ENCODE data around the gene GBX2. TPM values are rescaled to one million over a fixed set of nuclear protein-coding genes. Genes with fewer than 3 reads are reported as not detected.

The GBX2 gene
- total and polyA plus RNA-seq, 10 of the 15 experiments (the other 5 are each of a cell fraction or from before 2014, with no cell fraction given): not detected

- no peak for TF ChIP-seq IRF3 (IDR thresholded peaks at IDR 0.05)
These were observed 47.0 kb upstream of the GBX2 start (continued) for GRCh38 chr2:236215196-236215595.

GRCh38 chr2:236214376-236214995 lies 46.3 kb upstream of the GBX2 start:
- H2AFZ ChIP-seq (ENCODE audit: control insufficient read depth, low read depth, low read length): no peak overlapping the region
- POLR2A ChIA-PET: no interaction called here
- no TSS peak for BruUV-seq (replicated peaks)
- WGBS (ENCODE audit: insufficient coverage, insufficient replicate concordance, low lambda C conversion rate, missing lambda C conversion rate): 82% methylated on average over 35 of the region's 92 CpGs
- no peaks in the 10 kb centered on the region for H3K79me2 ChIP-seq (ENCODE audit: control insufficient read depth, insufficient read depth, low read length)
- no peak overlapping the region for H3K9ac ChIP-seq (ENCODE audit: control insufficient read depth, insufficient read depth, low read length)
- in situ Hi-C loops (cut with MboI): no loop called here
- no peaks in the 10 kb centered on the region for H3K4me1 ChIP-seq (ENCODE audit: control insufficient read depth, insufficient read depth, low read length)
- SMC1A ChIA-PET (ENCODE audit: uncharacterized antibody, unreplicated experiment): interaction anchor here (0.6 kb wide), 1 partner anchor 499 kb away, joined by 5 read pairs; no protein-coding TSS in a partner anchor
- H3K27ac ChIP-seq (ENCODE audit: control insufficient read depth, insufficient read depth): no peak overlapping the region
- TF ChIP-seq USF2 (IDR thresholded peaks at IDR 0.05; ENCODE audit: borderline replicate concordance, low read depth, low read length): no peak
- no peak for TF ChIP-seq NRF1 (conservative IDR thresholded peaks at IDR 0.05; ENCODE audit: low read depth, low read length)
- no peak for TF ChIP-seq SUPT20H (IDR thresholded peaks at IDR 0.05; ENCODE audit: borderline replicate concordance, control insufficient read depth, low read depth, low read length)
- TF ChIP-seq CTCF (IDR thresholded peaks at IDR 0.05 in 2 of 3, conservative IDR thresholded peaks at IDR 0.05 in 1 of 3; ENCODE audit: control insufficient read depth in 2 of 3, extremely low read depth in 1 of 3, insufficient read depth in 1 of 3, low read depth in 3 of 3, low read length in 3 of 3): no peak
- TF ChIP-seq SMAD5 (IDR thresholded peaks at IDR 0.05; ENCODE audit: low read depth): no peak
- TF ChIP-seq SMC3 (IDR thresholded peaks at IDR 0.05; ENCODE audit: borderline replicate concordance, low read length): no peak
- no peak for TF ChIP-seq IRF4 (IDR thresholded peaks at IDR 0.05; ENCODE audit: low read depth, low read length)
- TF ChIP-seq ELK1 (IDR thresholded peaks at IDR 0.05; ENCODE audit: low read depth, low read length): no peak
- ATAC-seq (no peak), DNase-seq (ENCODE audit: low read depth, low spot score) (no peak), FAIRE-seq (no peak)
- H3K27me3 ChIP-seq (replicated peaks in 1 of 2; ENCODE audit: control insufficient read depth in 2 of 2, insufficient read depth in 2 of 2, low read length in 1 of 2): peaks cover 0 to 2% of the 10 kb centered on the region in 2 experiments; a peak in 2 of 4 replicates
- H4K20me1 ChIP-seq (ENCODE audit: control insufficient read depth, insufficient read depth): no peaks in the 10 kb centered on the region
- H3K36me3 ChIP-seq (ENCODE audit: control insufficient read depth in 2 of 2, insufficient read depth in 2 of 2, low read length in 1 of 2): no peaks in the 10 kb centered on the region
- intact Hi-C loops (cut with micrococcal nuclease; ENCODE audit: unreplicated experiment): no loop called here
- H3K9me3 ChIP-seq (replicated peaks; ENCODE audit: control insufficient read depth, insufficient read depth, low read length): no peaks in the 10 kb centered on the region
- H3K4me3 ChIP-seq: no peak overlapping the region
- H3K4me2 ChIP-seq (ENCODE audit: control insufficient read depth, insufficient read depth): no peak overlapping the region
- RAD21 ChIA-PET (ENCODE audit: unreplicated experiment): no interaction called here
- CTCF ChIA-PET: no interaction called here

All from GM12878 (cell line).